ENCODE data around the gene UTP14A.

The UTP14A gene

GRCh38 chrX:129930941-129931410 lies 25.0 kb downstream of the UTP14A start:
- H3K4me1 ChIP-seq (ENCODE audit: insufficient read depth, low read length, severe bottlenecking): peaks cover 4% of the 10 kb centered on the region
- H3K27me3 ChIP-seq (ENCODE audit: insufficient read depth, low read length): no peaks in the 10 kb centered on the region
- no peaks in the 10 kb centered on the region for H3K9me2 ChIP-seq (ENCODE audit: low read depth, low read length)
- no peaks in the 10 kb centered on the region for H3K79me2 ChIP-seq (ENCODE audit: insufficient read depth, low read length)
- H3K27ac ChIP-seq (ENCODE audit: low read depth, low read length, poor library complexity, severe bottlenecking): peak overlapping the region; percentile 86
- H3K36me3 ChIP-seq (ENCODE audit: insufficient read depth, low read length): peaks cover 27% of the 10 kb centered on the region
- H3K9ac ChIP-seq (ENCODE audit: low read length): peak overlapping the region; percentile 55
- TF ChIP-seq EZH2 (IDR thresholded peaks at IDR 0.05; ENCODE audit: borderline replicate concordance, low read length): no peak
- no peak for TF ChIP-seq CTCF (IDR thresholded peaks at IDR 0.05; ENCODE audit: low read length)
- no peak overlapping the region for H2AFZ ChIP-seq (ENCODE audit: low read length)
- H3K9me3 ChIP-seq (ENCODE audit: low read length): no peaks in the 10 kb centered on the region
- H3K4me2 ChIP-seq (ENCODE audit: low read length): peak overlapping the region; percentile 90
- H3K4me3 ChIP-seq (ENCODE audit: low read depth, low read length, poor library complexity, severe bottlenecking): peak overlapping the region; percentile 86
- peaks cover 4% of the 10 kb centered on the region; the same call in 1 of the 2 replicates for H3F3A ChIP-seq (ENCODE audit: insufficient read depth, low read length)
- H4K20me1 ChIP-seq (ENCODE audit: insufficient read depth, low read length): no peaks in the 10 kb centered on the region

GRCh38 chrX:129931411-129932015 lies 25.5 kb downstream of the UTP14A start:
- Histone ChIP-seq H3K9me3 (ENCODE audit: low read length) (no peaks in the 10 kb centered on the region), H4K20me1 (ENCODE audit: insufficient read depth, low read length) (no peaks in the 10 kb centered on the region), H3K4me2 (ENCODE audit: low read length) (peak overlapping the region; percentile 90), H3K27me3 (ENCODE audit: insufficient read depth, low read length) (no peaks in the 10 kb centered on the region), H3K36me3 (ENCODE audit: insufficient read depth, low read length) (peaks cover 21% of the 10 kb centered on the region), H3K4me1 (ENCODE audit: insufficient read depth, low read length, severe bottlenecking) (peaks cover 4% of the 10 kb centered on the region), H3K27ac (ENCODE audit: low read depth, low read length, poor library complexity, severe bottlenecking) (peak overlapping the region; percentile 86), H3F3A (ENCODE audit: insufficient read depth, low read length) (peaks cover 4% of the 10 kb centered on the region; the same call in 1 of the 2 replicates), H3K9ac (ENCODE audit: low read length) (peak overlapping the region; percentile 92), H3K9me2 (ENCODE audit: low read depth, low read length) (no peaks in the 10 kb centered on the region), H2AFZ (ENCODE audit: low read length) (peak overlapping the region; percentile 55; the same call in 1 of the 2 replicates), H3K79me2 (ENCODE audit: insufficient read depth, low read length) (no peaks in the 10 kb centered on the region), H3K4me3 (ENCODE audit: low read depth, low read length, poor library complexity, severe bottlenecking) (peak overlapping the region; percentile 86)
- TF ChIP-seq EZH2 (IDR thresholded peaks at IDR 0.05; ENCODE audit: borderline replicate concordance, low read length): no peak
- no peak for TF ChIP-seq CTCF (IDR thresholded peaks at IDR 0.05; ENCODE audit: low read length)

DNA sequence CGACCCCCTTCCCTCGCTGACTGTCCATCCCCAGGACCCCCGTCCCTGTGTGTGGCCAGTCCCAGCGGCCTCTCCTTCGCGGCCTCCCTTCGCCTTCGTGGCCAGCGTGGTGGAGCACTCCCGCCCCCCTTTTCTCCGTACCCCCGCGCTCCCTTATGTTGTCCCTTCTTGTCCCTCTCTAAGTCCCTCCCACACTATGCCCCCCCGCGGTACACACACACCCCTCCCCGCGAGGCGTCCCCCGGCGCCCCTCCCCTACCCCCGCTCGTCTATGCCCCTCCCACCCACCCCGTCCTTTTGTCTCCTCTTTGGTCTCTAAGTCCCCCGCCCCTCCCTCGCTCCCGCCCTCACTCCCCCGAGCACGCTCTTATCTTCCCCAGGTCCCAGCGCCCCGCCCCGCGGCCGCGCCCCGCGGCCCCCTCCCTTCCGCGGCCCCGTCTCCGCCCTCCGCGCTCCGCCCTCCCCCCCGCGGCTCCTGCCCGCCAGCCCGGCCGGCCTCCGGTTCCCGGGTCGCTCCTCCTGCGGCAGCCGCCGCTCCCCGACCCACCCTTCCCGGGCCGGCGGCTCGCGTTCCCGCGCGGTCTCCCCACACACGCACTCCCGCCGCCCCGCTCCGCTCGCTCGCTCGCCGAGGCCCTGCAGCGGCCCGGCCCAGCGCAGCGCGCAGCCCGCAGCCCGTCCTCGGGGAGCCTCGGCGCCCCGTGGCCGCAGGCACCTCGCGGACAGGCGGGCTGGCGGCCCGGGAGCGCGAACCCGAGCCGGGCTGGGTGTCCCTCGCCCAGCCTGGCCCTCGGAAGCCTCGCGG lies 26.3 kb downstream of the UTP14A start:
- Histone ChIP-seq H3F3A (ENCODE audit: insufficient read depth, low read length) (peaks cover 4% of the 10 kb centered on the region; the same call in 1 of the 2 replicates), H3K4me3 (ENCODE audit: low read depth, low read length, poor library complexity, severe bottlenecking) (peak overlapping the region; percentile 86), H3K9me2 (ENCODE audit: low read depth, low read length) (no peaks in the 10 kb centered on the region), H2AFZ (ENCODE audit: low read length) (peak overlapping the region; percentile 55; the same call in 1 of the 2 replicates), H3K27ac (ENCODE audit: low read depth, low read length, poor library complexity, severe bottlenecking) (peak overlapping the region; percentile 70), H3K4me1 (ENCODE audit: insufficient read depth, low read length, severe bottlenecking) (peaks cover 4% of the 10 kb centered on the region), H3K27me3 (ENCODE audit: insufficient read depth, low read length) (no peaks in the 10 kb centered on the region), H3K9me3 (ENCODE audit: low read length) (no peaks in the 10 kb centered on the region), H3K4me2 (ENCODE audit: low read length) (peak overlapping the region; percentile 90), H3K79me2 (ENCODE audit: insufficient read depth, low read length) (no peaks in the 10 kb centered on the region), H4K20me1 (ENCODE audit: insufficient read depth, low read length) (no peaks in the 10 kb centered on the region), H3K9ac (ENCODE audit: low read length) (peak overlapping the region; percentile 92), H3K36me3 (ENCODE audit: insufficient read depth, low read length) (peaks cover 14% of the 10 kb centered on the region)
- TF ChIP-seq EZH2 (IDR thresholded peaks at IDR 0.05; ENCODE audit: borderline replicate concordance, low read length) (no peak), CTCF (IDR thresholded peaks at IDR 0.05; ENCODE audit: low read length) (no peak)

Data from OCI-LY1 (cell line).